GM18951 (cell line): ENCODE data around the gene DYNC1I1.

Source experiments
- POLR2A ChIP-seq: IDR thresholded peaks from 4 replicates; pipeline ENCODE4 v1.6.1; 2011; ENCODE audit warnings: mild to moderate bottlenecking; ENCODE audit not compliant: insufficient read length, insufficient read depth; ENCODE audit errors: extremely low read depth
- in situ Hi-C: fragments of 300-500 bp; cut with MboI; formaldehyde crosslinking; loops from one replicate; pipeline ENCODE4 v1.12.0; 2022; ENCODE audit warnings: low sequenced_read_pairs, mixed read lengths, inconsistent platforms; ENCODE audit not compliant: unreplicated experiment

Gene DYNC1I1

GRCh38 chr7:95805909-95806308 is 33.6 kb downstream of the DYNC1I1 start:
- no peak for TF ChIP-seq POLR2A
- in situ Hi-C loops, result no loop called here

- in situ Hi-C loops, result no loop called here
- TF ChIP-seq POLR2A, result no peak
These were observed 36.0 kb downstream of the DYNC1I1 start for GRCh38 chr7:95808396-95808795.

GRCh38 chr7:95811846-95812445 is 39.6 kb downstream of the DYNC1I1 start:
- in situ Hi-C loops, result no loop called here
- TF ChIP-seq POLR2A, result no peak

- in situ Hi-C loops, result no loop called here
- TF ChIP-seq POLR2A, result no peak
These were observed 42.4 kb downstream of the DYNC1I1 start for GRCh38 chr7:95814721-95815120.

GRCh38 chr7:95817866-95818640 is 45.7 kb downstream of the DYNC1I1 start:
- TF ChIP-seq POLR2A, result no peak
- in situ Hi-C loops, result no loop called here

GRCh38 chr7:95820778-95821177 is 48.4 kb downstream of the DYNC1I1 start:
- no peak for TF ChIP-seq POLR2A
- in situ Hi-C loops, result no loop called here

- TF ChIP-seq POLR2A, result no peak
- in situ Hi-C loops, result no loop called here
These were observed 50.4 kb downstream of the DYNC1I1 start for GRCh38 chr7:95822717-95823116.

GRCh38 chr7:95824616-95825015 is 52.3 kb downstream of the DYNC1I1 start:
- in situ Hi-C loops, result no loop called here
- TF ChIP-seq POLR2A, result no peak

GRCh38 chr7:95828824-95829790 is 56.8 kb downstream of the DYNC1I1 start:
- in situ Hi-C loops, result no loop called here
- no peak for TF ChIP-seq POLR2A

- TF ChIP-seq POLR2A, result no peak
- in situ Hi-C loops, result no loop called here
These were observed 68.9 kb downstream of the DYNC1I1 start for GRCh38 chr7:95840953-95841950.

GRCh38 chr7:95843286-95843685 is 70.9 kb downstream of the DYNC1I1 start:
- in situ Hi-C loops, result no loop called here
- TF ChIP-seq POLR2A, result no peak

GRCh38 chr7:95845007-95845406 is 72.7 kb downstream of the DYNC1I1 start:
- in situ Hi-C loops, result no loop called here
- TF ChIP-seq POLR2A, result no peak
